Epithelial cell of esophagus (primary cell): ENCODE results near the gene SERGEF.

ENCODE experiments used
- DNase-seq: peaks from one replicate; pipeline ENCODE4 v3.0.0; 2010; ENCODE audit warnings: low read depth
- H3K4me3 ChIP-seq: 2 replicates; pipeline ENCODE4 v1.5.1; 2011; ENCODE audit warnings: mild to moderate bottlenecking, low read length, control low read depth
- TF ChIP-seq, protein P1 (sequence below): IDR thresholded peaks from 2 replicates; pipeline ENCODE4 v1.5.1; 2011; ENCODE audit warnings: low read depth, mild to moderate bottlenecking, low read length, control low read depth, inconsistent platforms; ENCODE audit not compliant: insufficient read depth; ENCODE audit errors: missing control alignments

The SERGEF gene

DNA sequence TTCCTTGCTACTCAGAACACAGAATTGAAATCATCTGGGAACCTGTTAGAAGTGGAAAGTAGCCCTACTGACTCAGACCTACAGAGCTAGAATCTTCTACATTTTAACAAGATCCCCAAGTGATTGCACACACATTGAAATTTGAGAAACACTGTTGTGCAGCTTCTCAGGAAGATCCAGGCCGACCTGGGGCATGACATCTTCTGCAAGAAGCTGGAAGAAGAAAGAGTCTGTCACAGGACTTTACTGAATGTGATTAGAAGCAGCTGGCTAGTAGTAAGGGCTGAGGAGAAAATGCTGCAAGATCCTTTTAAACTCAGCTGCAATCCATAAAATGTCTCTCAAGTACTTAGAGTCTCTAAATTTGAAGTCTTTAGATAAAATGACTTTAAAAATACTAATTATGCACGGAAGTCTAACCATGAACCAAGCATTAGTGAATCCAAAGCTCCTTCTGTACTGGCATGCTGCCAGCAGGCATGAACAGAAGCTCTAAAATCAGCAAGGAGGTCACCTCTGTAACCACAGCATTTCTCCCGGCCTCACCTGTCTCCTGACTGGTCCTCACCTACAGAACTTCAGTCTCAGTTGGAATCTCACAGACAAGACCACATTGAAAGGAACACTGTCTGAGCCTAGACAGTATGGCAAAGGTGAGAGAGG is 85.0 kb downstream of the SERGEF start:
- TF ChIP-seq, protein P1, sequence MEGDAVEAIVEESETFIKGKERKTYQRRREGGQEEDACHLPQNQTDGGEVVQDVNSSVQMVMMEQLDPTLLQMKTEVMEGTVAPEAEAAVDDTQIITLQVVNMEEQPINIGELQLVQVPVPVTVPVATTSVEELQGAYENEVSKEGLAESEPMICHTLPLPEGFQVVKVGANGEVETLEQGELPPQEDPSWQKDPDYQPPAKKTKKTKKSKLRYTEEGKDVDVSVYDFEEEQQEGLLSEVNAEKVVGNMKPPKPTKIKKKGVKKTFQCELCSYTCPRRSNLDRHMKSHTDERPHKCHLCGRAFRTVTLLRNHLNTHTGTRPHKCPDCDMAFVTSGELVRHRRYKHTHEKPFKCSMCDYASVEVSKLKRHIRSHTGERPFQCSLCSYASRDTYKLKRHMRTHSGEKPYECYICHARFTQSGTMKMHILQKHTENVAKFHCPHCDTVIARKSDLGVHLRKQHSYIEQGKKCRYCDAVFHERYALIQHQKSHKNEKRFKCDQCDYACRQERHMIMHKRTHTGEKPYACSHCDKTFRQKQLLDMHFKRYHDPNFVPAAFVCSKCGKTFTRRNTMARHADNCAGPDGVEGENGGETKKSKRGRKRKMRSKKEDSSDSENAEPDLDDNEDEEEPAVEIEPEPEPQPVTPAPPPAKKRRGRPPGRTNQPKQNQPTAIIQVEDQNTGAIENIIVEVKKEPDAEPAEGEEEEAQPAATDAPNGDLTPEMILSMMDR: no peak
- H3K4me3 ChIP-seq: no peak overlapping the region
- DNase-seq: no peak

DNA sequence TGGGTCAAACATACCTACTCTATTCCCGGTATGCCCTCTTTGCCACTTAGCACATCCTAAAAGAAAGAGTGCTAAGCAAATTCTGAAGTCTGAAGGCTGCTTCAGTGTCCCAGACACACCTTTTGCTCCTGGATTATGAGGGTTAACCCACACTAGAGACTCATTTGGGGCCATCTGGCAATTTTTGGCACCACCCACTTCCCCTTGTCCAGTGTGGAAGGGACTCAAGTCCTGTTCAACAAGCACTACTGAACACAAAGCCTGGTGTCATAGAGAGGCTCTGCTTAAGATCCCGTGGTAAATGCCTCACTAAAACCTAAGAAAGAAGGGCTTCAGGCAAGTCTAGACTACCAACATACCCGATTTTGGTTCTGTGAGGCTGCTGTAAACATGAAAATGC is 85.8 kb downstream of the SERGEF start:
- TF ChIP-seq, protein P1: no peak

DNA sequence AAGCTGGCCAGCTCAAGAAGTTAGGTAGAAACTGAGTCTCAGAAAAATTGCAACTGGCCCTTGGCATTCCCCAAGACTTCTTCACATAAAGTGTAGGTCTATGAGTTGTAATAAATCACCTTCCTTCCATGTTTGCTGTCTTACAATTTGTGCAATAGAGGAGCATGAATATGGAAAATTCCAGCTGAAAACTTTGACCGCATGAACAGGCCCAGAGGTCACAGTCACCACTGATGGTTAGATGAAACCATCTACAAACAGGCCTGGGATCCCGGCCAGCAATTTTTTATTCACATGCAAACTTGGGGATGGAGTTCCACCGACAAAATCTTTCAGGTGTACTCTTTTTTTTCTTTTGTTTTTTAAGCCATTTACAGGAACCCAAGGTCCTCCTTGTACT is 88.1 kb downstream of the SERGEF start:
- no peak for DNase-seq
- H3K4me3 ChIP-seq: no peak overlapping the region
- TF ChIP-seq, protein P1: no peak

More for the DNA sequence above, 85.8 kb downstream of the SERGEF start:
- DNase-seq: no peak
- no peak overlapping the region for H3K4me3 ChIP-seq

DNA sequence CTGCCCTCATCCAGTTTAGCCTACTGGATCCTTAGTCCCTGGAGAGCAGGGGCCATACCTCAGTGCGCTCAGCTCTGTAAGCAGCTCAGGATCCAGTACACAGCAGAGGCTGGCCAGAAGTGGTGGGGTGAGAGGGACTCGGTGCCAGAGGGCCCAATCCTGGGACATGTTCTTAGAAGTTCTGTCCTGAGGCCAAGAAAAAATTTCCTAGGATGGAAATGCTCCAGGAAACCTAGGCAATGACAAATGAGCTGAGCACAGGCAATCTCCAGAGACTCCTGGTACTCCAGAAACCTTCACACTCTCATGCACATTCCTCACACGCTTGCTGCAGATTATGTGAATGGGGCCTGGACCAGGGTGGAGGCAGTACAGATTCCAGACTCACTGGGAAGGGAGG is 89.6 kb downstream of the SERGEF start:
- H3K4me3 ChIP-seq: no peak overlapping the region
- DNase-seq: no peak
- TF ChIP-seq, protein P1: no peak

DNA sequence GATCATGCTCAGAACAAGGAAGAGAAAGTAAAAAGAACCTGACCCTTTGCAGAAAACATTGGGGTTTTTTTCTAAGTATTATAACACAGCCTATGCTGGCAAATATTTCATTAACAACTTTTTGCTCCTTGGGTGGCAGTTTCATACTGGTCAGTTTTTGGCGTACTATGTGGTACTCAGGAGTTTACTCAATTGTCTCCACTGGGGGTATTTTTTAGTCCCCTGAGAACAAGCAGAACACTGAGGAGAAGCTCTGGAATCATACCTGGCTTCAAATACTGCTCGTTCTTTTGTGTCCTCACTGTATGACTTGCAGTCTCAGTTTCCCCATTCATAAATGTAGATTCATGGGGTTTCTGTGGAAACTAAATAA is 90.4 kb downstream of the SERGEF start:
- DNase-seq: no peak
- TF ChIP-seq, protein P1: no peak
- H3K4me3 ChIP-seq: no peak overlapping the region

DNA sequence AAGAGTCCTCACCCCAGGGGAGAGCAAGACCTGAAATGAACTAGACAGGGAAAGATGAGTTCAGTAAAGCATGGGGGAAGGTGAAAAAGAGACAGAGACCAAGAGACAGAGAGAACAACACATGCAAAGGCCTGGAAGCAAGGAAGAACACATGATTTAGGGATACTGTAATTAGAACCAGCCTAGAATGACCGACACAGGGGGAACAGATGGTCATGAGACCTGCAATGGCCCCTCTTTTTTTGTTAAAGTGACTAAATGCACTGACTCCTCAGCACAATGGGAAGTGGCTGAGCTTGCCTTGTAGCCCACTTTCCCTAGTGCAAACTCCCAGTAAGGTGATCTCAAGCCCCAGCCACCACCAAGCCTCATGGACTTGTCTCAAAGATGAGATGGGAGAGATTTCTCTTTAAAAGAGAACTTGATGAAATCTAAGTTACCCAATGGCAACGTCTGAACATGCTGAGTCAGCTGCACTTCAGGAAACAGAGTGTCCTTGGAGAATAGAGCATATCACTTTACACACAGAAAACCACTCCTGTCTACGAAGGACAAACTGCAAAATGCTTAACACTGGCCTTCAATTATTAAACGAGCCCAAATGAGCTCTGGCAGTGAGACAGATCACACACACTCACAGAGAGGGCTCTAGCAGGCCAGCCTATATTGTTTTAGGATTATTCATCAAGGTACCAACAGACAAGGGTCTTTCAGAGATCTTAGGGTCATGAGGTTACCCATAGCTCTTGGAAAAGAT is 91.0 kb downstream of the SERGEF start:
- TF ChIP-seq, protein P1: no peak
- DNase-seq: peak; percentile 43
- no peak overlapping the region for H3K4me3 ChIP-seq

DNA sequence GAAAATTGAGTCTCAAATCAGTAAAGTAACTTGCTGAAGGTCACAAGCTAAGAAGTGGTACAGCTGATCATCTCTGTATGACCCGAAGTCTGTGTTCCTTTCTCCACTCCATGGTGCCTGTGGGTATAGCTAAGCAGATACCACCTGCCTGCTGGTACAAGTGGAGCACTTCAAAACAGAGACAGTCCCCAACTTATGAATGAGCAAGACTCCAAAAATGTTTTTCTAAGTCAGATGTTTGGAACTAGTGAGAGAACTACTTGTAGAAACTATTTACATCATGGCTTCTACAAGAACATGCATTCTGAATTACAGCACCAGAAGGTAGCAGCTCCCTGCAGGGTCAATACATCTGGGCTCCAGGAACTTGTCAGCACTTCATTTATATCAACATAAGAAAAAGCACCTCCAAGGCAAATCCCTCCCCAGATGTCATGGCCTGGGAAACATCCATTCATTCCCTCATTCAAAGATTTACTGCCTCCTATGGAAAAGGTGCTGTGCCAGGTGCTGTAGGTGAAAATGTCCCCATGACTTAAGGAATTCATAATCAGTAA is 94.7 kb downstream of the SERGEF start:
- TF ChIP-seq, protein P1: no peak
- DNase-seq: no peak
- H3K4me3 ChIP-seq: no peak overlapping the region
